Urinary bladder (tissue), 4 donors: ENCODE results near the gene ZDHHC17. TPM values are rescaled to one million over a fixed set of nuclear protein-coding genes. Genes with fewer than 3 reads are reported as not detected.
A peak's percentile ranks its signal among the peaks of the same experiment; 100 is the strongest.

Source experiments
- DNase-seq: peaks from one replicate; pipeline ENCODE4 v3.0.0-alpha.2; 2015; ENCODE audit errors: extremely low spot score
- H3K27ac ChIP-seq: one replicate; pipeline ENCODE4 v1.5.1; 2013; ENCODE audit warnings: low read depth, mild to moderate bottlenecking, moderate library complexity
- H3K36me3 ChIP-seq: one replicate; pipeline ENCODE4 v1.6.1; 2013; ENCODE audit warnings: mild to moderate bottlenecking, moderate library complexity; ENCODE audit not compliant: insufficient read depth
- H3K4me1 ChIP-seq: one replicate; pipeline ENCODE4 v1.6.1; 2013; ENCODE audit warnings: mild to moderate bottlenecking, moderate library complexity; ENCODE audit not compliant: insufficient read depth
- H3K4me3 ChIP-seq: one replicate; pipeline ENCODE4 v1.5.1; 2013; ENCODE audit warnings: low read depth, low read length
- WGBS: extraction: QIAGEN DNeasy Blood & Tissue Kit; methylation state at CpG from one replicate; pipeline ENCODE4 v1.1.7; 2013; 5-methylcytosine and 5-hydroxymethylcytosine counted together
- polyA plus RNA-seq: library from polyadenylated mRNA; stranded (reverse); fragments of 200-250 nt; gene quantifications from one replicate; pipeline ENCODE4 v1.2.3, GENCODE V29; 2013
- total RNA-seq: library from RNA; depleted of rRNA; stranded (reverse); fragments of >200 nt; gene quantifications from one replicate; pipeline ENCODE4 v1.2.3, GENCODE V29; 2014
- donor health status: healthy with polysubstance abuse.
- donor health status: healthy.

Gene ZDHHC17
- total and polyA plus RNA-seq, 2 donors: 22.1 to 203 TPM

DNA sequence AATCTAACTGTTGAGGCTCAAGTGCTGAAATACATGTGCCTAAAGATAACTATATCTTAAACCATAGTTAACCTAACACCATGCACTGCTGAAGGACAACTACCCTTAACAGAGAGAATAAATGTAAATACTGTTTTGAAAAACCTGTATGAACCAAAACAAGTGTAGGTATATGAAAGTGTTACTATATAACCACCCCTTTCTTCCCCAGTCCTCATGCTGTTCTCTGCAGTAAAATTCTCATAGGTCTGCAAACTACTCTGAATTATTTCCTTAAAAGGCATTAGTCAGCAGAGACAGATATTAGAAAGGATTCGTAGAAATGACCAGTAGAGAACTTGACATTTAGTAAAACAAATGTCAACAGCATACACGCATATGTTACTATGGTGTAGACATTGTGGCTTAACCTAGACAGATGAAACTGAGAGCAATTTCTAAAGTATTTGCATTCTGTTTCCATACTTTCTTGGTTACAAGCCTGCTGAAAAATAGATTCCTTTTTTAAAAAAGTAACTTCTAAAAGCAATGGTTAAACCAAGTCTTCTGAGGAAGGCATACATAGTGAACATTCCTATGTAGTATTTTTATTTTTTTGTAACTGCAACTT lies 101.0 kb downstream of the ZDHHC17 start:
- H3K36me3 ChIP-seq: peaks cover 1% of the 10 kb centered on the region
- 37% methylated on average over 2 of the region's 2 CpGs for WGBS
- DNase-seq: no peak
- no peak overlapping the region for H3K4me3 ChIP-seq
- no peaks in the 10 kb centered on the region for H3K4me1 ChIP-seq
- no peak overlapping the region for H3K27ac ChIP-seq

DNA sequence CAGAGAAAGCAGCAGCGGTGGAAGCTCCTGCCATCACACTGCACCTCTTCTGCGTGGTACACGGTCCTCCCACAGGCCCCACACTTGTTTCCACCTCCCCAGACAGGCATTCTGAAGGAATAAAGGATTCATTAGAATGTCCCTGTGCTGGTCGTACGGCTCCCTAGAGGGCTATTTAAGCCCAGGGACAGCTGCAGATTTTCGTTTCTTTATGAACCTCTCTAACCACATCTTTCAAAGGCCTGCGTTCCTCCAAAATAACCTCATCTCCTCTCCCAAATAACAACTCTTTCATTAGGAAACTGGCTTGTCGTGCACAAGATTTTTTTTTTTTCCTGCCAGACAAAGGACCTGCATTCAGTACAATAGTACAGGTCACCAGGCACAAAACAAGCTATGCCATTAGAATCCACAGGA lies 102.2 kb downstream of the ZDHHC17 start:
- no peak for DNase-seq
- H3K4me1 ChIP-seq: no peaks in the 10 kb centered on the region
- H3K4me3 ChIP-seq: no peak overlapping the region
- H3K36me3 ChIP-seq: peaks cover 1% of the 10 kb centered on the region
- 36% methylated on average over 8 of the region's 8 CpGs for WGBS
- no peak overlapping the region for H3K27ac ChIP-seq

DNA sequence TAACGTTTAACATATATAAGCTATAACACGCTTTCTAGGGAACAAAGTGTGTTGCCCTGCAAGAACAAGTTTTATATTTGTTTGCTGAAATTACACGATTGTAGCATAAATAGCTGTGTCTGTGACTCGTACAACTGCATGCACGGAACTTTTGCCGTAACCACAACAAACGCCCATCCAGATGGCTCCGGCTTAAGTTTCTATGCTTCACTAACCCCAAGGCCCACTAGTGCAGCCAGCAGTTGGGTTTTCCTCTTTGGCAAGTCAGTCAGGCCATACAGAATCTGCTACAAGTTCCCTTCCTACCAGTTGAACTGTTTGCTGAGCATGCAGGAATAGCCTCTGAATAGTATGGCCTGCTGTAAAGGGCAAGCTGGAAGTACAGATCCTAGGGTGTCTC lies 102.8 kb downstream of the ZDHHC17 start:
- no peaks in the 10 kb centered on the region for H3K4me1 ChIP-seq
- peaks cover 1% of the 10 kb centered on the region for H3K36me3 ChIP-seq
- DNase-seq: peak; percentile 21
- no peak overlapping the region for H3K27ac ChIP-seq
- WGBS: 30% methylated on average over 8 of the region's 8 CpGs
- H3K4me3 ChIP-seq: no peak overlapping the region

DNA sequence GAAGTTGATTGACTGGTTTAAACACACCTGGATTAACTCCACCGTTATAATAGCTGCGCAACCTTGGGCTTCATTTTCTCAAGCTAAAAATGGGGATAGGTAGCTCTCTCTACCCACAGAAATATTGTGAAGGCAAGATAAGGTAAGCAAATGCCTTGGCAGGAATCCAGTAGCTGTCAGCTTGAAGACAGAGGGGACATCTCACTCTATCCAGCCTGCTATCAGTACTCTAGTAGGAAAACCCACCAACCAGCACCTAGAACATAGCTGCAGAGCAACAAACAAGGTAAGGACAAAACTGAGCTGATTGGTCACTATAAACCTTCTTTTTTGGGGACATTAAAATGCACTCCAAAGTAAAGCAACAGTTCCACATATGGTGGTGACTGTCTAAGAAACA lies 107.2 kb downstream of the ZDHHC17 start:
- Histone ChIP-seq H3K36me3 (peaks cover 1% of the 10 kb centered on the region), H3K4me1 (no peaks in the 10 kb centered on the region), H3K4me3 (no peak overlapping the region), H3K27ac (no peak overlapping the region)
- 65% methylated on average over 2 of the region's 2 CpGs for WGBS
- DNase-seq: no peak

- DNase-seq: peak; percentile 23
- 24% methylated on average over 3 of the region's 3 CpGs for whole genome bisulfite sequencing
- no peak overlapping the region for H3K4me3 ChIP-seq
- peaks cover 1% of the 10 kb centered on the region for H3K36me3 ChIP-seq
- H3K4me1 ChIP-seq: no peaks in the 10 kb centered on the region
- H3K27ac ChIP-seq: no peak overlapping the region
These were observed 107.8 kb downstream of the ZDHHC17 start for GRCh38 chr12:76871742-76872141.

GRCh38 chr12:76872415-76872814 lies 108.5 kb downstream of the ZDHHC17 start:
- Histone ChIP-seq H3K36me3 (peaks cover 1% of the 10 kb centered on the region), H3K4me3 (no peak overlapping the region), H3K4me1 (no peaks in the 10 kb centered on the region), H3K27ac (no peak overlapping the region)
- WGBS: 83% methylated on average over 5 of the region's 5 CpGs
- DNase-seq: no peak

DNA sequence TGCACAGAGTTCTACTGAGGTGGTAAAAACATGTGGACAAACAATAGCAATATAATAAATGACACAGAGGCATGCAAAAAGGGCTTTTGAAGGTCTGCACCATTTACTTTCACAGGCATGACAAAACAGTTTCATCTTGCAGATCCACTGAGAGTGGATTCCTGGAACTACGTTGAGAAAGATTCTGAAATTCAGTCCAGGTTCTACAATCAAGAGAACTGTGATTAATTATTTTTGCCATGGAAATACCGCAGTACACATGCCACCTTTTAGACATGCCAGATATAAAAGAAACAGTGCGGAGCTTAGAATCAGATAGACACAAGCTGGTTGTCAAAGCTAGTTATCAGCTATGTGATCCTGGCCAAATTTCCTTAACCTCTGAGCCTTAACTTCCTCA lies 110.1 kb downstream of the ZDHHC17 start:
- Histone ChIP-seq H3K36me3 (no peaks in the 10 kb centered on the region), H3K4me1 (no peaks in the 10 kb centered on the region), H3K27ac (no peak overlapping the region), H3K4me3 (no peak overlapping the region)
- 26% methylated on average over 3 of the region's 3 CpGs for WGBS
- no peak for DNase-seq

DNA sequence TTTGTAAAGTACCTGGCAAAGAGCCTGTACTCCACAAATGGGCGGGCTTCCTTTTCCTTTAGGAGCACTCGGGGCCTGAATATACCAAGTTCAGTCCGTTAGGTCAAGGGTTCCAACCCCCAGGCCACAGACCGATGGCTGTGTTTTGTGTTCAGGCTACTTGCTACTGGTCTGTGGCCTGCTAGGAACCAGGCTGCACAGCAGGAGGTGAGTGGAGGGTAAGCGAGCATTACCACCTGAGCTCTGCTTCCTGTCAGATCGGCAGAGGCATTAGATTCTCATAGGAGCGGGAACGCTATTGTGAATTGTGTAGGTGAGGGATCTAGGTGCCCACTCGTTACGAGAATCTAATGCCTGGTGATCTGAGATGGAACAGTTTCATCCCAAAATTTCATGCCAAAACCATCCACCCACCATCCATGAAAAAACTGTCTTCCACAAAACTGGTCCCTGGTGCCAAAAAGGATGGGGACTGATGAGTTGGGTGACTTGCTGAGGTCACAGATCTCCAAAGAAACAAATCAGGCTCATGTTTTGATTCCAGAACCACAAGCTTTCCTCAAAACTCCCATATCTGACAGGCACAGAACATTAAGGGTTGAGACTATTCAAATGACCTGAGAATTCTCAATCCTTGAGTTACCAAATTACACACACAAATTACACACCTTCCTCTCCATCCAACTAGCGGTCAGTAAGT lies 110.7 kb downstream of the ZDHHC17 start:
- H3K36me3 ChIP-seq: no peaks in the 10 kb centered on the region
- 64% methylated on average over 11 of the region's 11 CpGs for WGBS
- no peak overlapping the region for H3K27ac ChIP-seq
- H3K4me3 ChIP-seq: no peak overlapping the region
- H3K4me1 ChIP-seq: no peaks in the 10 kb centered on the region
- no peak for DNase-seq

- WGBS: 84% methylated on average over 2 of the region's 2 CpGs
- Histone ChIP-seq H3K4me1 (no peaks in the 10 kb centered on the region), H3K4me3 (no peak overlapping the region)
These were observed 112.8 kb downstream of the ZDHHC17 start for GRCh38 chr12:76876696-76877229.

DNA sequence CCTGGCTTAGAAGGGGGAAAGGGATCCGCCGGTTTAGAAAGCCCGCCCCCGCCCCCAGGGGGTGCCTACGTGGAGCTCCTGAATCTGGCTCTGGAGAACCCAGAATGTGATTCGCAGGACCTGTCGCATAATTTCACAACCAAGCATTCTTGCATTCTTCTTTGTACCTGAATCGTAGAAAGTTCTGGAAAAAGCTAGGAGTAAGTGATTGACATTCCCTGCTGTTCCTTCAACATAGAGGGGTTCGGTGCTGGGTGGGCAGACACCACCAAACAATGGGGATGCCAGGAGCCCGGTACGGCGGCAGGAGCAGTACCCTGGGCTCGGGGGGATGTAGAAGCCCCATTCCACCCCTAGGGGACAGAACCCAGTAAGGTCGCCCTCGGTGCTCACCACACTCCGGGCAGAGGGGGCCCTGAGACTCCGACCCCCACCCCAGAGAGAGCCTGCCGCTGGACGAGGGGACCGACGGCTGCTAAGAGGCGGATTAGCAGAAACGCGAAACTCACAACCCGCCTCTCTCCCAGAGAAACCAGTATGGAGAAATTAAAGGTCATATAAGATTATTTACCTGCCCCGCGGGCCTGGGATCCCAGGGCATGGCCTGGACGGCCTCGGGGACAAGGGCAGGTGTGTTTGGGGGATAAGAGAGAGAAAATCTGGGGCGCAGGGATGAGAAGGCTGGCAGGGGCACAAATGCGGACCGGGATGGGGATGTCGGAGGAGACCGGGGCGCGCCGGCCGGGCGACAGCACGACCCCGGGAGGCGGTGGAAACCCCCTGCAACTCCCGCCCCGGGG lies 114.4 kb downstream of the ZDHHC17 start:
- no peak for DNase-seq
- Histone ChIP-seq H3K4me1 (no peaks in the 10 kb centered on the region), H3K4me3 (peak overlapping the region; percentile 63), H3K27ac (peak overlapping the region; percentile 59), H3K36me3 (no peaks in the 10 kb centered on the region)
- WGBS: under 1% methylated on average over 44 of the region's 44 CpGs

More at GRCh38 chr12:76876696-76877229, 112.8 kb downstream of the ZDHHC17 start:
- Histone ChIP-seq H3K27ac (no peak overlapping the region), H3K36me3 (no peaks in the 10 kb centered on the region)
- DNase-seq: no peak

- peak within 1 kb of the TSS; percentile 94 for H3K27ac ChIP-seq
- H3K4me1 ChIP-seq: no peaks in the 10 kb centered on the region
- peak; percentile 59 for DNase-seq
- H3K36me3 ChIP-seq: no peaks in the 10 kb centered on the region
- H3K4me3 ChIP-seq: peak within 1 kb of the TSS; percentile 63
- WGBS: under 1% methylated on average over 71 of the region's 71 CpGs
These were observed 115.2 kb downstream of the ZDHHC17 start, which contains the start of gene CSRP2 for GRCh38 chr12:76878899-76879709. TSS of gene CSRP2 (minus strand) at chr12:76879019. CDS start at chr12:76866260, 12,759 bp downstream.

- Histone ChIP-seq H3K4me1 (no peaks in the 10 kb centered on the region), H3K36me3 (no peaks in the 10 kb centered on the region), H3K27ac (peak overlapping the region; percentile 94), H3K4me3 (no peak overlapping the region)
- 27% methylated on average over 13 of the region's 13 CpGs for WGBS
- DNase-seq: no peak
These were observed 116.0 kb downstream of the ZDHHC17 start for GRCh38 chr12:76879710-76880518.
